Tibial artery (tissue), 4 donors: ENCODE data around the gene STARD10.

Experiments used
- DNase-seq, 2 donors: peaks; one replicate each; pipeline ENCODE4 v3.0.0-alpha.2; 2019
- H3K27ac ChIP-seq, 2 donors: fragments of 200-600 bp; sonication (generic) in 1 of 2; 1 replicate in 1 of 2; 2 replicates in 1 of 2; pipeline ENCODE4 v1.5.1; 2018 to 2019; ENCODE audit warnings: mild to moderate bottlenecking in 1 of 2
- H3K27me3 ChIP-seq, 2 donors: fragments of 200-600 bp; sonication (generic) in 1 of 2; one replicate each; pipeline versions ENCODE4 v1.5.1 to v1.6.0; 2016 to 2019
- H3K36me3 ChIP-seq, 3 donors: fragments of 200-600 bp; sonication (generic) in 2 of 3; one replicate each; pipeline ENCODE4 v1.5.1; 2016 to 2019; ENCODE audit warnings: mild to moderate bottlenecking in 2 of 3
- H3K4me1 ChIP-seq, 4 donors: fragments of 200-600 bp; sonication (generic) in 2 of 4; 1 replicate in 3 of 4; 2 replicates in 1 of 4; pipeline ENCODE4 v1.5.1; 2016 to 2019
- H3K4me3 ChIP-seq, 2 donors: fragments of 200-600 bp; sonication (generic) in 1 of 2; 1 replicate in 1 of 2; 2 replicates in 1 of 2; pipeline ENCODE4 v1.5.1; 2018 to 2019; ENCODE audit warnings: mild to moderate bottlenecking in 2 of 2
- H3K9me3 ChIP-seq, 3 donors: fragments of 200-600 bp; sonication (generic) in 1 of 3; one replicate each; pipeline ENCODE4 v1.5.1; 2016 to 2019
- intact Hi-C: fragments of 100-400 bp; cut with DNase I; formaldehyde crosslinking; loops from one replicate; pipeline ENCODE4 v1.15.0; 2023; ENCODE audit warnings: low total_unique reads
- TF ChIP-seq, protein P1 (sequence below), 2 experiments: fragments of 200-600 bp in 1 of 2; fragments of 450-650 bp in 1 of 2; IDR thresholded peaks; one replicate each; pipeline ENCODE4 v1.5.1; 2017 to 2019; ENCODE audit warnings: antibody characterized with exemption in 2 of 2, mild to moderate bottlenecking in 1 of 2, moderate library complexity in 1 of 2

STARD10 gene

GRCh38 chr11:72730243-72730642, 63.6 kb downstream of the STARD10 start:
- no peaks in the 10 kb centered on the region for H3K27me3 ChIP-seq
- peaks cover 0 to 9% (median 0%) of the 10 kb centered on the region in 3 donors for H3K36me3 ChIP-seq
- DNase-seq: no peak
- peaks cover 0 to 3% (median 0%) of the 10 kb centered on the region in 4 donors for H3K4me1 ChIP-seq
- TF ChIP-seq, protein P1, sequence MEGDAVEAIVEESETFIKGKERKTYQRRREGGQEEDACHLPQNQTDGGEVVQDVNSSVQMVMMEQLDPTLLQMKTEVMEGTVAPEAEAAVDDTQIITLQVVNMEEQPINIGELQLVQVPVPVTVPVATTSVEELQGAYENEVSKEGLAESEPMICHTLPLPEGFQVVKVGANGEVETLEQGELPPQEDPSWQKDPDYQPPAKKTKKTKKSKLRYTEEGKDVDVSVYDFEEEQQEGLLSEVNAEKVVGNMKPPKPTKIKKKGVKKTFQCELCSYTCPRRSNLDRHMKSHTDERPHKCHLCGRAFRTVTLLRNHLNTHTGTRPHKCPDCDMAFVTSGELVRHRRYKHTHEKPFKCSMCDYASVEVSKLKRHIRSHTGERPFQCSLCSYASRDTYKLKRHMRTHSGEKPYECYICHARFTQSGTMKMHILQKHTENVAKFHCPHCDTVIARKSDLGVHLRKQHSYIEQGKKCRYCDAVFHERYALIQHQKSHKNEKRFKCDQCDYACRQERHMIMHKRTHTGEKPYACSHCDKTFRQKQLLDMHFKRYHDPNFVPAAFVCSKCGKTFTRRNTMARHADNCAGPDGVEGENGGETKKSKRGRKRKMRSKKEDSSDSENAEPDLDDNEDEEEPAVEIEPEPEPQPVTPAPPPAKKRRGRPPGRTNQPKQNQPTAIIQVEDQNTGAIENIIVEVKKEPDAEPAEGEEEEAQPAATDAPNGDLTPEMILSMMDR (IDR thresholded peaks at IDR 0.05): no peak
- H3K4me3 ChIP-seq: no peak overlapping the region
- intact Hi-C loops: no loop called here
- no peak overlapping the region for H3K27ac ChIP-seq
- H3K9me3 ChIP-seq: no peaks in the 10 kb centered on the region

GRCh38 chr11:72727521-72727920, 66.3 kb downstream of the STARD10 start:
- TF ChIP-seq, protein P1 (IDR thresholded peaks at IDR 0.05): no peak
- H3K36me3 ChIP-seq: peaks cover 0 to 9% (median 0%) of the 10 kb centered on the region in 3 donors
- no peaks in the 10 kb centered on the region for H3K9me3 ChIP-seq
- peaks cover 0 to 16% (median 6%) of the 10 kb centered on the region in 4 donors for H3K4me1 ChIP-seq
- no peak for DNase-seq
- no peak overlapping the region for H3K4me3 ChIP-seq
- no peak overlapping the region for H3K27ac ChIP-seq
- intact Hi-C loops: loop anchor here (5.0 kb wide), 1 partner anchor 450 kb away; no protein-coding TSS in a partner anchor
- no peaks in the 10 kb centered on the region for H3K27me3 ChIP-seq

- intact Hi-C loops: loop anchor here (5.0 kb wide), 1 partner anchor 451 kb away; no protein-coding TSS in a partner anchor
- H3K27ac ChIP-seq: no peak overlapping the region
- TF ChIP-seq, protein P1 (IDR thresholded peaks at IDR 0.05): no peak
- H3K4me3 ChIP-seq: no peak overlapping the region
- H3K36me3 ChIP-seq: peaks cover 0 to 9% (median 0%) of the 10 kb centered on the region in 3 donors
- no peak for DNase-seq
- no peaks in the 10 kb centered on the region for H3K9me3 ChIP-seq
- peaks cover 0 to 18% (median 8%) of the 10 kb centered on the region in 4 donors for H3K4me1 ChIP-seq
- no peaks in the 10 kb centered on the region for H3K27me3 ChIP-seq
Measured at GRCh38 chr11:72726266-72727220, 67.3 kb downstream of the STARD10 start.

DNA sequence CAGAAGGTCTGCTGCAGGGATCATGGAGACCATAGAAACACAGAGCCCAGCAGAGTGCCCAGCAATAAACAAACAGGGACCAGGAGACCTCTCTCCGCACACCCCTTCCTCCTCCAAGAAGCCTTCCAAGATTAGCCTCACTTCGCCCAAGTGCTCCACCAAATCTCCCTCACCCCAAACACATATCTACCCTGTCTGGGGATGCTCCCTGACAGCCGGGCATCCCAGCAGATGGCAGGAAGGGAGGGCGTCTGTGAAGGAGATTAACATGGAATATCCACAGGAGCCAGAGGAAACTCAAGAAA, 68.2 kb downstream of the STARD10 start:
- H3K9me3 ChIP-seq: no peaks in the 10 kb centered on the region
- peak overlapping the region in 1 of 2 donors; percentile 11 for H3K27ac ChIP-seq
- H3K4me1 ChIP-seq: peaks cover 0 to 27% (median 16%) of the 10 kb centered on the region in 4 donors
- no peak overlapping the region for H3K4me3 ChIP-seq
- TF ChIP-seq, protein P1 (IDR thresholded peaks at IDR 0.05): no peak
- DNase-seq: no peak
- intact Hi-C loops: loop anchor here (5.0 kb wide), 1 partner anchor 452 kb away; no protein-coding TSS in a partner anchor
- H3K27me3 ChIP-seq: no peaks in the 10 kb centered on the region
- H3K36me3 ChIP-seq: peaks cover 0 to 9% (median 0%) of the 10 kb centered on the region in 3 donors

- TF ChIP-seq, protein P1 (IDR thresholded peaks at IDR 0.05): peak; percentile 85 to 92
- Histone ChIP-seq H3K36me3 (peaks cover 0 to 9% (median 0%) of the 10 kb centered on the region in 3 donors), H3K27ac (peak overlapping the region in 1 of 2 donors; percentile 11), H3K4me1 (peaks cover 0 to 33% (median 22%) of the 10 kb centered on the region in 4 donors), H3K9me3 (no peaks in the 10 kb centered on the region), H3K4me3 (no peak overlapping the region), H3K27me3 (no peaks in the 10 kb centered on the region)
- intact Hi-C loops: loop anchor here (5.0 kb wide), 3 partner anchors 67 to 452 kb away; partner anchors contain the start of genes ATG16L2 and STARD10
- peak in 1 of 2 donors; percentile 81 for DNase-seq
Measured at GRCh38 chr11:72724851-72725723, 68.8 kb downstream of the STARD10 start.
